Renal pelvis (tissue), 4 donors: Measurements from ENCODE around the gene DSE. TPM values are rescaled to one million over a fixed set of nuclear protein-coding genes. Genes with fewer than 3 reads are reported as not detected.

Experiments
- DNase-seq: peaks from one replicate; pipeline ENCODE4 v3.0.0-alpha.2; 2013
- polyA plus RNA-seq, 3 donors: library from polyadenylated mRNA; unstranded; fragments of 120-200 nt; gene quantifications; one replicate each; pipeline ENCODE4 v1.2.1, GENCODE V29; 2013; ENCODE audit not compliant: insufficient read length in 3 of 3

The DSE gene
- polyA plus RNA-seq, 3 donors = 37.3 to 40.9 (median 38.7) TPM

GRCh38 chr6:116352515-116353471 is 18.0 kb upstream of the DSE start:
- DNase-seq = no peak

DNA sequence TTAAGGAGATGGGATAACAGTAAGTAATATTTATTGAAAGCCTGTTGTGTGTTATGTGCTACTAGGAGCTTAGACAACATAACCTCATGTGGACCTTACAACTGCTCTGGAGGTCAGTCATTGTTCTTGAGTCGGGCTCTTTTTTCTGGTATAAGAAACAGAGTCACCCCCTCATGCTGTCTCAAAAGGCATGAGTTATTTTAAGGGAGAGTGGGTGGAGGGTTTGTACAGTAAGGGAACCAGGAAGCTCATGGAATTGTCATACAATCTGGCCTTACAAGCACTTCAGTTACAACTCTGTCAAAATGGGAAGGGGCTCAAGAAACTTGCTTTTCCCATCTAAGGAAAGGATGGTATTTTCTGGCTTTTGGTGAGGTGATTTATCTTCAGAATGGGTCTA is 16.5 kb upstream of the DSE start:
- no peak for DNase-seq

GRCh38 chr6:116355796-116356195 is 15.0 kb upstream of the DSE start:
- no peak for DNase-seq

DNA sequence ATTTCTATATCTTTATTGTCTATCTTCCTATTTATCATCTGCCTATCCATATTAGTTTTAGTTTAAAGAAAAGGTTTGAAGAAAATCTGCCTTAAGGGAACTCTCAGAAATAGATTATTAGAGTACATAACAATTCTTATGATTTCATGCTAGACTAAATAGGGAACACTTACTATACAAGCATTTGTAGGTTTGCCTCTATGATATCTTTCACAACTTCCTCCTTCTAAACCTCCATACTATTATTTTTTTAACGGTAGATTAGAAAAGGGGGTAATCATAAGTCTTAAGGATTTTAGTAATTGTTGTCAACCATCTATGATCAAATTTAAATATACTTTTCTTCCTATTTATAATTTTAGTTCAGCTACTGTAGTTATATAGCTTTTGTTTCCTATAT is 11.6 kb upstream of the DSE start:
- no peak for DNase-seq

DNA sequence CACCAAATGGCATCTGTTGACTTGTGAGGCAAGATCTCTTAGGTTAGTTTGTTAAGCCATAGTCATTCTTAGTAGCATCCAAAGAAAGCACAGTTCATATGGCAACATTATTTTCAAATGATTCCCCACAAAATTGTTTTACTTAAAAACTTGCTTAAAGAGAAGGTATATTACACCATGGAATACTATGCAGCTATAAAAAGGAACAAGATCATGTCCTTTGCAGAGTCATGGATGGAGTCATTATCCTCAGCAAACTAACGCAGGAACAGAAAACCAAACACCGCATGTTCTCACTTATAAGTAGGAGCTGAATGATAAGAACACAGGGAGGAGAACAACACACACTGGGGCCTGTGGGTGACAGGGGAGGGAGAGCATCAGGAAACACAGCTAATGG is 10.9 kb upstream of the DSE start:
- no peak for DNase-seq

- DNase-seq = no peak
Measured at GRCh38 chr6:116362276-116362675, 8.5 kb upstream of the DSE start.

DNA sequence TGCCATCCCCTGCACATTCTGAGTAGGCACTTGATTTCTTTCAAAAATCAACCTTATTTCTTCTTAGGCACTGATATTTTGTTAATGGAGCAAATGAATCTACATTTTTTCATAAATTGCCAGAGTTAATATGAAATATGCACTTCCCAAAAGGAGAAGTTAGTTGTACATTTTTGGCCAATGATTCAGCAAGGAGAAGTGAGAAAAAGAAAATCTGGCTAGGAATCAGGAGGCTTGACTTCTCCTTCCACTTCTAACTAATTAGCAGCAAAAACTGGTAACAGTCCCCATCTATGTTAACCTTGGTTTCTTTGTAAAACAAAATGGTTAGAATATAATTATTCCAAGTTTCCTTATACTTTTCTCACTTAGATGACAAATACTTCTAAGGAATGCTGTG is 7.0 kb upstream of the DSE start:
- no peak for DNase-seq

- no peak for DNase-seq
Measured at GRCh38 chr6:116364321-116364720, 6.4 kb upstream of the DSE start.

GRCh38 chr6:116365743-116366142 is 5.0 kb upstream of the DSE start:
- no peak for DNase-seq

- no peak for DNase-seq
Measured at GRCh38 chr6:116366740-116367275, 3.9 kb upstream of the DSE start.

DNA sequence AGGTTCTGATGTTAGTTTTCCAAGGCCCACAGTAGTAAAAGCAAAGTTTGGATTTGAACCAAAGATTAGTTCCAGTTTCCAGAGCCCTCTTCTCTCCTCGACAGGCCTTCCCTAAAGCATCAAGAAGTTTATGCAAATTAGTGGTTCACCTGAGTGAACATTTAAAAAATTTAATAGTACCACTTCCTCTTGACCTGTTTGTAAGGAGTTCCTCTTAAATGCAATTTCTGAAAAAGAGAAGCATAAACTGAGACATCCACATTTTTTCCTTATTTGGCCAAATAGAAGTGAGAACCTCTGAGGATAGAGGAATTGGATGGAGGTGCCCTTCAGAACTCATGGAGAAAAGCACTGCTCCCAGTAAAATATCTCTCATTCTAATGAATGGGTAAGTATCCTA is 1.2 kb upstream of the DSE start:
- no peak for DNase-seq

- DNase-seq = no peak
Measured at GRCh38 chr6:116369964-116370759, 585 bp upstream of the DSE start.

DNA sequence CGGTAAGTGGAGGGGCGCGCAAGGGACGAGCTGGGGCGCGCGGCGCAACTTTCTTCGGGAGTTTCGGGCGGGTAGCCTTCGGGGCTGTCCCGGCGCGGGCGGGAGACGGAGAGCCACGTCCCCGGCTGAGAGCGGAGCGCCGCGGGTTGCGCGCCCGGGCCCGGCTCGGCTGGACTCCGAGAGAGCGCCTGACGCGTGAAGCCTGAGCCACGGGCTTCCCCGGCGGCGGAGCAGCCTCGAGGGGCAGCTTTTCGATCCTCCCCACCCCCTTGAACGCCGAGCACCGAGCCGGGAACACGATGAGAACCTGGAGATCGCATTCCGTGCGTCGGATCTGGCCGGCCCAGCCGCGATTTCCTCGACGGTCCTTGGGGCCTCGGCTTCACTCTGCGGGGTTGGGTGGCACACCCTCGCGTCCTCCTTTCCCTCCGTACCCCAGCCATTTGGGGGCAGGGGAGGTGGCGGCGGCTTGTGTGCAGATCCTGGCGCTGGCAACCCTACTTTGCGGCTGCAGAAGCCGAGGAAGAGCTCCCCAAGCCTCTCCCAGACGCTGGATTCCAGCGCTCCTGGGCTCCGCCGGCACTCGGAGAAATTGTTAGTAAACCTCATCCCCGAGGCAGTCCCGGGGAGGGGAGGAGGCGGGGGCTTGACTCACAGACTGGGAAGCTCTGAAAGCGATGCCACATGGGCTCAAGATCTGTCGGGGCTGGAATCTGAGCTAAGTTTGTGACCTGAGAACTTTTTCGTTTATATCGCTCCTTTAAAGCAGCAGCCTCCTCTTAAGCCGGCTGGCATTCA is 572 bp downstream of the DSE start:
- DNase-seq = peak; percentile 84

DNA sequence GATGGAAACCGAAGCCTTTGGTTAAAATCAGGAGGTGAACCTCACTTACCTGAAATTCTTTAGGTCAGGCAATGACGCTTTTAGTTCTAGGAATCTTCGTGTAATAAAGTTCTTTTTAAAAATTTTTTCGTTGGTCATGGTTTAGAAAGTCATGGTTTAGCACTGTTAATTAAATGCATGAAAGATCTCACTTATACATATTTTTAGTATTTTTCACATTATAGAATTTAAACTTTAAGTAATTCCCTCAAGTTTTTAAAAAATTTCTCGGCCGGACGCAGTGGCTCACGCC is 1.1 kb downstream of the DSE start:
- DNase-seq = no peak

DNA sequence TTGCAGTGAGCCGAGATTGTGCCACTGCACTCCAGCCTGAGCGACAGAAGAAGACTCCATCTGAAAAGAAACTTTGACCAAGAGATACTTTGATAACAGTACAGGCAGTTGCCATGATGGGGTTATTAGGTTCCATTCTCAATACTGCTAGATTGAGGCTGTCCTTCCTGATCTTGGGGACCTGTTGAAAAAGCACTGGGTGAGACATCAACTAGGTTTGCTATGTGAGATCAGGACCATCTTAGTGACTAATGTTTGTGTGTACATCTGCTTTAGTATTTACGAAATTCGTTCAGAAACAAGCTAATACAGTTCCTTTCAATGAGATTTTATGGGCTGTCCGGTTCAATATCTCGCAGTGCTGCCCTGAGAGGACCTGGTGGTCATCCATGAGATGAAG is 2.6 kb downstream of the DSE start:
- no peak for DNase-seq

- no peak for DNase-seq
Measured at GRCh38 chr6:116373940-116374339, 3.2 kb downstream of the DSE start.

- DNase-seq = no peak
Measured at GRCh38 chr6:116374586-116374985, 3.8 kb downstream of the DSE start.

GRCh38 chr6:116375262-116375661 is 4.5 kb downstream of the DSE start:
- DNase-seq = no peak

DNA sequence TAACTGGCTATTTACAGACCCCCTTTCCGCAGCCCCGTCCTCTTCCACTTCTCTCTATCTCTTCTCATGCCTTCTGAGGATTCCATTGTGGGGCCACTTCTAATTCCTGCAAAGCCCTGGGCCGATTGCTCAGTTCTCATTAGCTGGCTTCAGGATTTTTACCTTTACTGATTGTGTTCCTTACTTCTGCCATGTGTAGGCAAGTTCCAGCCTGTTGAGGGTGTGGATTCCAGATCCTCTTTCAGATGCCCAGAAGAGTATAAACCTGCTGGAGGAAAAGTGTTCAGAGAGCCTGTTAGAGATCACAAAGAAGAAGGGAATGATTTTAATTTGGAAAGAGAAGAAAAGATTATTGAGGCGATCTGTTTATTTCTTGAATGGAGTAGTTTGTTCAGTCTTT is 5.4 kb downstream of the DSE start:
- DNase-seq = no peak

DNA sequence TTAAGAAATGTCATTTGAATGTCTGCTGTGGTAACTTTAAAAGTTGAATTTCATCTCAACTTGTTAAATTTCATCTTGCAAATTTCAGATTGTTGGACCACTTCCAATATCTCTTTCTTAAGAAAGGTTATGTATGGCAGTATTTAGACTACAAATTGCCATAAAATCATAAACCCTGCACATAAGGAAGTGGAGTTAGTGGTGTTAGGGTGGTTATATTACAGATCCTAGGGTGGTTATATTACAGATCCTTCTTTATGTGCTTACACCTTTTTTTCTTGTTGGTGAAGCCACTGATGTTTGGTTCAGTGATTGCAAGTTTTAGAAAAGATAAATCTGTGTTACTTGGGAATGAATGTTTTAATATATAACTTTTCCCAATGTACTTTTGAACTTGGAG is 9.0 kb downstream of the DSE start:
- DNase-seq = no peak

GRCh38 chr6:116380346-116380745 is 9.6 kb downstream of the DSE start:
- no peak for DNase-seq

DNA sequence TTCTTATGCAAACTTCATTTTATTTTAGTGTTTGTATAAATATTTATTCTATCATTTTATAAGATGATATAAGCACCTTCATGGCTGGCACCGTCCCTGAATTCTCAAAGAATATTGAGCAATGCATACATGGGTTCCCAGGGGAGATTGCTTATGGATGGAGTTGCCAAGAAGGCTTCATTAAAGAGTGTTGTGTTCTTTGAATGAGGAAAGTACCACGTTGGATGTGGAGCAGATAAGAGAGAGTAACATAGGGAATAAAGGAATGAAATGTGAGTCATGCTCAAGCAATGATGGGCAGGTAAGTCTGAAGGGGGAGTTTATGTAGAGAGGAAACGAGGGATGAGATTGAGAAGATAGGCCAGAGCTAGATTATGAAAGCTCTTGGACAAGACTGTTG is 10.3 kb downstream of the DSE start:
- DNase-seq = no peak
